IPS-18c (cell line): ENCODE data around the gene VTI1A.

Experiments used
- H3K4me3 ChIP-seq: 2 replicates; pipeline ENCODE4 v1.7.0; 2013; ENCODE audit warnings: low read depth, mild to moderate bottlenecking, low read length, moderate library complexity; ENCODE audit not compliant: insufficient read depth
- H3K9me3 ChIP-seq: one replicate; pipeline ENCODE4 v1.6.1; 2013; ENCODE audit warnings: mild to moderate bottlenecking, low read length, moderate library complexity; ENCODE audit not compliant: control insufficient read depth, insufficient read depth

The VTI1A gene

GRCh38 chr10:112755446-112756234, 308.6 kb downstream of the VTI1A start:
- Histone ChIP-seq H3K4me3 (no peak overlapping the region), H3K9me3 (no peaks in the 10 kb centered on the region)

- no peak overlapping the region for H3K4me3 ChIP-seq
- no peaks in the 10 kb centered on the region for H3K9me3 ChIP-seq
Observed at GRCh38 chr10:112756235-112756527, 309.2 kb downstream of the VTI1A start.

GRCh38 chr10:112758961-112759360, 311.9 kb downstream of the VTI1A start:
- Histone ChIP-seq H3K9me3 (no peaks in the 10 kb centered on the region), H3K4me3 (no peak overlapping the region)

- H3K9me3 ChIP-seq: no peaks in the 10 kb centered on the region
- H3K4me3 ChIP-seq: no peak overlapping the region
Observed at GRCh38 chr10:112759496-112759895, 312.5 kb downstream of the VTI1A start.

GRCh38 chr10:112761256-112761655, 314.2 kb downstream of the VTI1A start:
- Histone ChIP-seq H3K9me3 (no peaks in the 10 kb centered on the region), H3K4me3 (no peak overlapping the region)

DNA sequence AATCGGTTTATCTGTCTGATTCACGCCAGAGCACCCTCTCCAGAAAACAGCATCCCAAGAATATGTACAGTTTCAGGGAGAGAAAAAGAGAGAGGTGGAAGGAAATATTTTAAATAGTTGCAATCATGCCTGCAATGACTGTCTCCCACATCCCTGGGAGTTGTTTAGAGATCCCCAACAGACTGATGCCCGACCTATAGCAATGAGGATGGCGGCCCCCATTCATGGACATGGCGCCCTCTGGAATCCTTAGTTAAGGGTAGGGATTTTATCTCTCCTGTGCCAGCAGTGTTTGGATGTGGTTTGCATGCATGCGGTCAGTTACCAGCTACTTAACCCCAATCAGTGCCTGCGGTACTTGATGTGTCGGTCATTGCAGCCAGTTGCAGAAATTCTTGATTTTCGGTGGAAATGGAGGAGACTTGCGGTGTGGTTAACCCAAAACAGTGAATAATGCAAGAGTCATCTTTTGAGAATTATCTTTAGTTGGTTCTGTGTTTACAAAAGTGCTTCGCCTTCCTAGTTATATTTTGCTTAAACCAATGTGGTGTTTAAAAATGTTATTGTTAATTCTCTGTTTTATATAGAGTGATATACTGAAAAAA, 317.0 kb downstream of the VTI1A start:
- Histone ChIP-seq H3K4me3 (no peak overlapping the region), H3K9me3 (no peaks in the 10 kb centered on the region)

DNA sequence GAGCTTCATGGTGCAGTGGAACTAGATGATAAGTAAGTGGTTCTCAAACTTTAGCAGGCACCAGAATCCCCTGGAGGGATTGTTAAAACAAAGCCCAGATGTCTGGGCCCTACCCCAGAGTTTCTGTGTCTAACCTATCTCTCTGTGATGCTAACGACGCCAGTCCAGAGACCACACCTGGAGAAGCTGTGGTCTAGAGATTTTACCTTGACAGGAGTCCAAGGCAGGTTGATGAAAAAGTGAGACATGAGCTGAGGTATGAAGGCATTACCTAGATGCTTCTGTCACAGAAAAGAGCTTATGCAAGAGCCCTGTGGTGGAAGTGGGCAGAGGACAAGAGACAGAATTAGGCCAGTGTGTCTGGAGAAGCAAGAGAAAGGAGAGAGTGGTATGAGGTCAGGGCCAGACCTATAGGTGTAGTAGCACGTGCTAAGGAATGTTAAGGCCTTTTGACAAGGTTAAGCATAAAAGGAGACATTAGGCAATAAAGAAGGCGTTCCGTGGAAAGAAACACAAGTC, 318.8 kb downstream of the VTI1A start:
- Histone ChIP-seq H3K4me3 (no peak overlapping the region), H3K9me3 (no peaks in the 10 kb centered on the region)

DNA sequence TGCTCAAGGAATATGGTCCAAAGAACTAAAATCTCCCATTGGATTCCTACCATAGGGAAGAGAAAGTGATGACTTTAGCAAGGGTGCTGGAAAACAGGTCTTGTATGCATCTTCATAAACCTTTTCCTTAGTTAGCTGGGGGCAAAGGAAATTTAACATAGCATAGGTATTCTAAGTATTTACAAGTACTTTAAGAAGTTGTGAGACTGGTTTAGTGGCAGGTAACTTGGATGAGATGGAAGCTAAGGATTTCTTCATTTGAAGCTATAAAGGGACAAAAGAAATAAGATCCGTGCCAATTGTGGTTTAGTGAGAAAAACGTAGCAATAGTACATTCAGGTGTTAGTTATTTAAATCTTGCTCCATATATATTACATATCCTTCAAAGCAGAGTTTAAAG, 319.6 kb downstream of the VTI1A start:
- no peaks in the 10 kb centered on the region for H3K9me3 ChIP-seq
- no peak overlapping the region for H3K4me3 ChIP-seq

DNA sequence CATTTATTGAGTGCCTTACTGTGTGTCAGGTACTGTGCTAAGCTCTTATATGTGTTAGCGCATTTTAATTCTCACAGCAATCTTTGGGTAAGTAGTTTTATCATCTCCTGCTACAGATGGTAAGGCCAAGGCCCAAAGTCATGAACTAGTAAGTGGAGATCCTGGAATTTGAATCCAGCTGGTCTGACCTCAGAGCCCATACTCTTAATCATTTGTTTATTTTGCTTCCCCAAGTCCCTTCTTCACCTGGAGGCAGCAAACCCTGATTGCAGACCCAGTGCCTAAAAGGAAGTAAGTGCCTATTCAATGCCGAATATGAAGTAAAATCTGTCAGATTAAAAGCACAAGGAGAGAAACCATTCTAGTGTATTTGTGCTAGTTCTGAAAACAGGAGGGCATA, 320.1 kb downstream of the VTI1A start:
- H3K9me3 ChIP-seq: no peaks in the 10 kb centered on the region
- H3K4me3 ChIP-seq: no peak overlapping the region

DNA sequence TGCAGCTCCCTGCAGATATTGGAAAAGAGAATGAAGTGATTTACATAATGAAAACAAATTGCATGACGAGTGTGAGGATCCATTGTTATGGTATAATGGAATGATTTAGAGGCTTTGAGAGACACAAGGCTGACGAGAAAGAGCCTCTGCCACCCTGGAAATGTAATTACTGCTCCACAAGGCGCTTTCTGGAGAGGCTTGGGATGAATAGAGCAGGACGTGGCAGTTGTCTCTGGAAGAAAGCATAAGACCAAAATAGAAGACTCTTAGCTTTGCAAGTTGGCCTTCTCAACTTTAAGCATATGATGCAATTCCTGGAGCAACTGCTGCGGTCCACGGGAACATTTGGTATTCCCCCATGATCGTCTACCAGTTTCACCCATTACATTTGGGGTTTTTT, 321.1 kb downstream of the VTI1A start:
- Histone ChIP-seq H3K4me3 (no peak overlapping the region), H3K9me3 (no peaks in the 10 kb centered on the region)

- Histone ChIP-seq H3K4me3 (no peak overlapping the region), H3K9me3 (no peaks in the 10 kb centered on the region)
Observed at GRCh38 chr10:112769081-112769480, 322.1 kb downstream of the VTI1A start.

- H3K9me3 ChIP-seq: no peaks in the 10 kb centered on the region
- H3K4me3 ChIP-seq: no peak overlapping the region
Observed at GRCh38 chr10:112769611-112770370, 322.8 kb downstream of the VTI1A start.

- H3K4me3 ChIP-seq: no peak overlapping the region
- H3K9me3 ChIP-seq: no peaks in the 10 kb centered on the region
Observed at GRCh38 chr10:112771733-112772132, 324.7 kb downstream of the VTI1A start.

DNA sequence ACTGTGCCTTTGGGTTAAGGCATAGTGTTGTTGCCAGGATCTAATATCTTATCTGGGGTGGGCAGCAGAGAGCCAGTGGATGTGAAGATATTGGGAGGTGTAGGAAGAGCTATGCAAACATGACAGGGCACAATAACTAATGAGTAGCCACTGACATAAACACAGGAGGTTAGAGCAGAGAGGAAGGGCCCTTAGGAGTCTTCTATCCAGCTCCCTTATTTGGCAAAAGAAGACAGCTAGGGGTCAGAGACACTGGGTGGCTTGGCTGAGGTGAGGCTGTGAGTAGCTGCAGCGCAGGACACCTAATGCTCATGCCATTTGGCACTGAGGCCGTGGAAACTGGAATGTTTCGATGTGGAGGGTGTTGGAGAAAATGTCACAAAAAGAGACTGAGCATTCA, 326.8 kb downstream of the VTI1A start:
- Histone ChIP-seq H3K9me3 (no peaks in the 10 kb centered on the region), H3K4me3 (no peak overlapping the region)

DNA sequence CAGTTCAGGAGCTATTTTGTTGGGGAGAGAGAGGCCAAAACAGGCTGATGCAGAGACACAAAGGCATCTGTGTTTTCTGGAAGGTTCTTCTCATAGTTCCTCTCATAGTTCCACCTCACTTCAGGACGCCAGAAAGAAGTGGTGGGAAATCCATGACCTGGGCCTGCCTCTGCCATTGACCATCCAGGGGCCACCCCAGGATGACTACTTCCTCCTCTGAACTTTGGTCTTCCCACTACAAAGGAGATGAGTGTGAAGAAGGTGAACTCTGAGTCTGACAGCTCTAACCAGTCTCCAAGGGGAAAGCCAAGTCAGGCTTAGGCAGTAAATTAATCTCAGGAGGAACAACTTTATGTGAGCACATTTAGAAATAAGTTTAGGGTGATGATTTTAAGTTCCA, 327.2 kb downstream of the VTI1A start:
- Histone ChIP-seq H3K9me3 (no peaks in the 10 kb centered on the region), H3K4me3 (no peak overlapping the region)

DNA sequence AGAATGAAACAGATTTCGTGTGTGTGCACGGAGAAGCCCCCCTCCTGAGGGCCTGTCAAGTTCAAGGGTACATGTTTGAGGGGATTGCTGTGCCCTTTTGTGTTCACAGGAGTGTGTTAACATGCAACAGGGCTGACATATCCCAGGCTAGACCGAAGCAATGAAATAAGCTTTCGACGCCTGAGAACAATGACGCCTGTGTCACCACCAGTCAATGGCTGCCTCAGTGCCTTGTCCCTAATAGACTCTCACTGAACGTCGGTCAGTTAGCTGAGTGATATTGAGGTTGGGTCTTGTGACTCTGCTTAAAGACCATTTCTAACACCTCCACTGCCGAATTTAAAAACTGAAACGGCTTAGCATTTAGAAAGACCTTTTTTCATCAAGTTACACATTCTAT, 327.8 kb downstream of the VTI1A start:
- no peak overlapping the region for H3K4me3 ChIP-seq
- H3K9me3 ChIP-seq: no peaks in the 10 kb centered on the region

DNA sequence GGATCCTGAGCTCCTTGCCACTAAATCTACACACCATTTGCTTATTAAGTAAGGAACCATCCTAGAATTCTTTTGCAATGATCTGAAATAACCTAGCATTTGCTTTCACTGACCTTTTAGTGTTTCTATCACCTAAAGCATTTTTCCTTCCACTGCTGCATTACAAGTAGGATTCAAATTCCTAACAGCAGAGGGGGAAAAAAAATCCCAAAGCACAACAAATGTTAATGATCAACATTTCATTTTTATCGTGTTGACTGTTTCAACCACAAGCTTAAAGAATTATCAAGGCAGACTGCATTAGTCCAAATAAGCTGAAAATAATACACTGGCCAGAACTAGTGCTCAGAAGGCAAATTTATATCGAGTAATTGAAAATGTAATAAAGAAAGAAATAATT, 328.4 kb downstream of the VTI1A start:
- Histone ChIP-seq H3K9me3 (no peaks in the 10 kb centered on the region), H3K4me3 (no peak overlapping the region)
